Esophagus squamous epithelium (tissue), 4 donors: ENCODE data around the gene RAD9A.

Source experiments
- CTCF ChIP-seq, 6 experiments: fragments of 450-650 bp in 4 of 6; fragments of 200-600 bp in 2 of 6; sonication (generic) in 2 of 6; IDR thresholded peaks; one replicate each; pipeline ENCODE4 v1.5.1; 2016 to 2019; ENCODE audit warnings: antibody characterized with exemption in 6 of 6, mild to moderate bottlenecking in 4 of 6, moderate library complexity in 4 of 6
- POLR2A ChIP-seq, 4 donors: fragments of 450-650 bp; IDR thresholded peaks; one replicate each; pipeline ENCODE4 v1.6.1; 2017; ENCODE audit warnings: antibody characterized with exemption in 4 of 4, mild to moderate bottlenecking in 4 of 4, moderate library complexity in 3 of 4

- TF ChIP-seq CTCF (IDR thresholded peaks at IDR 0.05) (no peak), POLR2A (IDR thresholded peaks at IDR 0.05) (no peak)
Measured at GRCh38 chr11:67433536-67434394, 42.0 kb downstream of the RAD9A start.
